ENCODE measurements around the gene PPARA. TPM values are rescaled to one million over a fixed set of nuclear protein-coding genes. Genes with fewer than 3 reads are reported as not detected.

Gene PPARA
- total RNA-seq, 1 experiment from 2014 or later = 10.0 TPM

GRCh38 chr22:46203601-46203980 lies 53.3 kb downstream of the PPARA start:
- DNase-seq (ENCODE audit: low read depth) = no peak

- DNase-seq (ENCODE audit: low read depth) = no peak
These were observed 58.9 kb downstream of the PPARA start for GRCh38 chr22:46209262-46209661.

- DNase-seq (ENCODE audit: low read depth) = no peak
These were observed 61.9 kb downstream of the PPARA start for GRCh38 chr22:46212195-46212594.

GRCh38 chr22:46213052-46213451 lies 62.7 kb downstream of the PPARA start:
- peak; percentile 5 for DNase-seq (ENCODE audit: low read depth)

GRCh38 chr22:46214149-46214548 lies 63.8 kb downstream of the PPARA start:
- DNase-seq (ENCODE audit: low read depth) = no peak

GRCh38 chr22:46214616-46215015 lies 64.3 kb downstream of the PPARA start:
- DNase-seq (ENCODE audit: low read depth) = no peak

- no peak for DNase-seq (ENCODE audit: low read depth)
These were observed 69.3 kb downstream of the PPARA start for GRCh38 chr22:46219636-46220035.

GRCh38 chr22:46220921-46221320 lies 70.6 kb downstream of the PPARA start:
- DNase-seq (ENCODE audit: low read depth) = peak; percentile 32

- no peak for DNase-seq (ENCODE audit: low read depth)
These were observed 73.9 kb downstream of the PPARA start for GRCh38 chr22:46224044-46224897.

- no peak for DNase-seq (ENCODE audit: low read depth)
These were observed 74.6 kb downstream of the PPARA start for GRCh38 chr22:46224898-46225290.

GRCh38 chr22:46225631-46226030 lies 75.3 kb downstream of the PPARA start:
- no peak for DNase-seq (ENCODE audit: low read depth)

GRCh38 chr22:46226577-46226976 lies 76.3 kb downstream of the PPARA start:
- no peak for DNase-seq (ENCODE audit: low read depth)

GRCh38 chr22:46229701-46230100 lies 79.4 kb downstream of the PPARA start:
- no peak for DNase-seq (ENCODE audit: low read depth)

GRCh38 chr22:46230262-46230901 lies 80.1 kb downstream of the PPARA start:
- no peak for DNase-seq (ENCODE audit: low read depth)

- DNase-seq (ENCODE audit: low read depth) = peak; percentile 84
These were observed 82.9 kb downstream of the PPARA start for GRCh38 chr22:46233231-46233630.

GRCh38 chr22:46234969-46235368 lies 84.6 kb downstream of the PPARA start:
- no peak for DNase-seq (ENCODE audit: low read depth)

- DNase-seq (ENCODE audit: low read depth) = no peak
These were observed 87.3 kb downstream of the PPARA start for GRCh38 chr22:46237453-46238124.

- no peak for DNase-seq (ENCODE audit: low read depth)
These were observed 88.2 kb downstream of the PPARA start for GRCh38 chr22:46238541-46238940.

GRCh38 chr22:46239261-46240048 lies 89.1 kb downstream of the PPARA start:
- no peak for DNase-seq (ENCODE audit: low read depth)

- no peak for DNase-seq (ENCODE audit: low read depth)
These were observed 89.7 kb downstream of the PPARA start for GRCh38 chr22:46240073-46240472.

GRCh38 chr22:46240506-46240905 lies 90.2 kb downstream of the PPARA start:
- DNase-seq (ENCODE audit: low read depth) = no peak

GRCh38 chr22:46240907-46241306 lies 90.6 kb downstream of the PPARA start:
- no peak for DNase-seq (ENCODE audit: low read depth)

All from M059J (cell line).